ENCODE measurements around the gene MEIKIN.

- no peak for TF ChIP-seq EP300 (IDR thresholded peaks at IDR 0.05; ENCODE audit: borderline replicate concordance)
- TF ChIP-seq TAF1 (IDR thresholded peaks at IDR 0.05; ENCODE audit: low read depth) = no peak
- TF ChIP-seq, protein P1, sequence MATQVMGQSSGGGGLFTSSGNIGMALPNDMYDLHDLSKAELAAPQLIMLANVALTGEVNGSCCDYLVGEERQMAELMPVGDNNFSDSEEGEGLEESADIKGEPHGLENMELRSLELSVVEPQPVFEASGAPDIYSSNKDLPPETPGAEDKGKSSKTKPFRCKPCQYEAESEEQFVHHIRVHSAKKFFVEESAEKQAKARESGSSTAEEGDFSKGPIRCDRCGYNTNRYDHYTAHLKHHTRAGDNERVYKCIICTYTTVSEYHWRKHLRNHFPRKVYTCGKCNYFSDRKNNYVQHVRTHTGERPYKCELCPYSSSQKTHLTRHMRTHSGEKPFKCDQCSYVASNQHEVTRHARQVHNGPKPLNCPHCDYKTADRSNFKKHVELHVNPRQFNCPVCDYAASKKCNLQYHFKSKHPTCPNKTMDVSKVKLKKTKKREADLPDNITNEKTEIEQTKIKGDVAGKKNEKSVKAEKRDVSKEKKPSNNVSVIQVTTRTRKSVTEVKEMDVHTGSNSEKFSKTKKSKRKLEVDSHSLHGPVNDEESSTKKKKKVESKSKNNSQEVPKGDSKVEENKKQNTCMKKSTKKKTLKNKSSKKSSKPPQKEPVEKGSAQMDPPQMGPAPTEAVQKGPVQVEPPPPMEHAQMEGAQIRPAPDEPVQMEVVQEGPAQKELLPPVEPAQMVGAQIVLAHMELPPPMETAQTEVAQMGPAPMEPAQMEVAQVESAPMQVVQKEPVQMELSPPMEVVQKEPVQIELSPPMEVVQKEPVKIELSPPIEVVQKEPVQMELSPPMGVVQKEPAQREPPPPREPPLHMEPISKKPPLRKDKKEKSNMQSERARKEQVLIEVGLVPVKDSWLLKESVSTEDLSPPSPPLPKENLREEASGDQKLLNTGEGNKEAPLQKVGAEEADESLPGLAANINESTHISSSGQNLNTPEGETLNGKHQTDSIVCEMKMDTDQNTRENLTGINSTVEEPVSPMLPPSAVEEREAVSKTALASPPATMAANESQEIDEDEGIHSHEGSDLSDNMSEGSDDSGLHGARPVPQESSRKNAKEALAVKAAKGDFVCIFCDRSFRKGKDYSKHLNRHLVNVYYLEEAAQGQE (IDR thresholded peaks at IDR 0.05; ENCODE audit: low read depth) = peak; percentile 74
- TF ChIP-seq ZBTB7A (IDR thresholded peaks at IDR 0.05; ENCODE audit: low read depth) = no peak
- no peak for TF ChIP-seq YY1 (IDR thresholded peaks at IDR 0.05; ENCODE audit: low read depth)
- no peak for TF ChIP-seq CEBPB (IDR thresholded peaks at IDR 0.05)
Observed at GRCh38 chr5:131952301-131952857, 6.9 kb upstream of the MEIKIN start.

Data from Ishikawa (cell line).